Left ventricle myocardium inferior (tissue), 1 donor: ENCODE measurements around the gene PKNOX1. TPM values are rescaled to one million over a fixed set of nuclear protein-coding genes. Genes with fewer than 3 reads are reported as not detected.
"Not testable (repeated sequence)": the region's sequence is repeated elsewhere in the genome, so short reads cannot be mapped to it uniquely, and the experiment has no call there.

Experiments
- DNase-seq: peaks from one replicate; pipeline ENCODE4 v3.0.0-alpha.2; 2020
- H3K27ac ChIP-seq: fragments of 200-600 bp; replicated peaks from 2 replicates; pipeline ENCODE4 v1.8.0; 2021
- H3K27me3 ChIP-seq: fragments of 200-600 bp; 2 replicates; pipeline ENCODE4 v1.8.0; 2021; ENCODE audit warnings: low read depth
- H3K36me3 ChIP-seq: fragments of 200-600 bp; 2 replicates; pipeline ENCODE4 v1.8.0; 2021
- H3K4me1 ChIP-seq: fragments of 200-600 bp; 2 replicates; pipeline ENCODE4 v1.8.0; 2021
- H3K4me3 ChIP-seq: fragments of 200-600 bp; 2 replicates; pipeline ENCODE4 v1.8.0; 2021; ENCODE audit warnings: mild to moderate bottlenecking, moderate library complexity
- H3K9me3 ChIP-seq: fragments of 200-600 bp; replicated peaks from 2 replicates; pipeline ENCODE4 v1.8.0; 2021
- intact Hi-C: fragments of 100-400 bp; cut with micrococcal nuclease; formaldehyde crosslinking; loops from one replicate; pipeline ENCODE4 v1.11.0; 2022
- microRNA-seq: library from miRNA; unstranded; fragments of <30 nt; microRNA quantifications from one replicate; pipeline ENCODE4 v1.2.0, GENCODE V29; 2020
- total RNA-seq: library from RNA; stranded (reverse); fragmentation: NEBNext Ultra II Directional; extraction: Animal tissue kit (Norgen Biotek cat#: 25700); gene quantifications from one replicate; pipeline ENCODE4 v1.2.1, GENCODE V29; 2021
- donor health status: DM: no; HTN: yes; CAD: no; lungs with severe emphysema.

Gene PKNOX1
- total RNA-seq, 1 donor from 2014 or later, result 9.7 TPM

GRCh38 chr21:43076643-43077042, 102.3 kb downstream of the PKNOX1 start:
- intact Hi-C loops, H3K36me3 ChIP-seq, H3K27me3 ChIP-seq, H3K4me3 ChIP-seq, H3K9me3 ChIP-seq, H3K27ac ChIP-seq, DNase-seq, H3K4me1 ChIP-seq: not testable (repeated sequence)

- H3K27me3 ChIP-seq, DNase-seq, intact Hi-C loops: not testable (repeated sequence)
These were observed 108.4 kb downstream of the PKNOX1 start for GRCh38 chr21:43082587-43083300.

More at GRCh38 chr21:43082587-43083300, 108.4 kb downstream of the PKNOX1 start:
- not testable (repeated sequence) for H3K4me1 ChIP-seq, H3K9me3 ChIP-seq, H3K27ac ChIP-seq, H3K36me3 ChIP-seq, H3K4me3 ChIP-seq

Small RNA genes lying within 50 kb of the gene (microRNA-seq; reads per million reads assigned to microRNA genes)
- not detected for gene MIR5692B

Other genes with a start within 250 kb of the PKNOX1 start
- gene WDR4, start 95.0 kb upstream of the PKNOX1 start, total RNA-seq, result 6.0 TPM
- 52.0 TPM for gene NDUFV3, start 81.3 kb upstream of the PKNOX1 start, total RNA-seq
- gene ERVH48-1, start 48.9 kb upstream of the PKNOX1 start, total RNA-seq, result not detected
- gene CBS, start 101.3 kb downstream of the PKNOX1 start, total RNA-seq, result 10.3 TPM
- gene U2AF1, start 133.0 kb downstream of the PKNOX1 start, total RNA-seq, result 20.6 TPM
- gene CRYAA, start 194.4 kb downstream of the PKNOX1 start, total RNA-seq, result not detected